Gastroesophageal sphincter (tissue), 3 donors: ENCODE data around the gene CCDC186.

ENCODE experiments used
- CTCF ChIP-seq, 4 experiments: fragments of 200-600 bp in 2 of 4; fragments of 450-650 bp in 2 of 4; sonication (generic) in 1 of 4; IDR thresholded peaks; one replicate each; pipeline ENCODE4 v1.5.1; 2017 to 2019; ENCODE audit warnings: antibody characterized with exemption in 4 of 4, mild to moderate bottlenecking in 2 of 4, moderate library complexity in 2 of 4
- EP300 ChIP-seq: sonication (generic); formaldehyde crosslinking; IDR thresholded peaks from one replicate; pipeline ENCODE4 v1.6.1; 2017; ENCODE audit warnings: antibody characterized with exemption, mild to moderate bottlenecking
- POLR2A ChIP-seq, 2 donors: fragments of 450-650 bp; IDR thresholded peaks; one replicate each; pipeline ENCODE4 v1.6.1; 2017; ENCODE audit warnings: antibody characterized with exemption in 2 of 2, mild to moderate bottlenecking in 2 of 2, moderate library complexity in 1 of 2
- POLR2AphosphoS5 ChIP-seq: sonication (generic); formaldehyde crosslinking; IDR thresholded peaks from one replicate; pipeline ENCODE4 v1.6.1; 2017; ENCODE audit warnings: antibody characterized with exemption

GRCh38 chr10:114220281-114220680 is 46.3 kb upstream of the CCDC186 start:
- TF ChIP-seq CTCF (IDR thresholded peaks at IDR 0.05) (no peak), POLR2AphosphoS5 (no peak), EP300 (no peak), POLR2A (IDR thresholded peaks at IDR 0.05) (no peak)
